GM21528 (cell line): ENCODE data around the gene ARHGAP9.

ENCODE experiments used
- ATAC-seq: cut with Tn5 transposase; IDR thresholded peaks from one replicate; pipeline ENCODE4 v1.9.1; 2021; ENCODE audit warnings: mild to moderate bottlenecking, moderate library complexity; ENCODE audit not compliant: unreplicated experiment, low FRiP score

ARHGAP9 gene

DNA sequence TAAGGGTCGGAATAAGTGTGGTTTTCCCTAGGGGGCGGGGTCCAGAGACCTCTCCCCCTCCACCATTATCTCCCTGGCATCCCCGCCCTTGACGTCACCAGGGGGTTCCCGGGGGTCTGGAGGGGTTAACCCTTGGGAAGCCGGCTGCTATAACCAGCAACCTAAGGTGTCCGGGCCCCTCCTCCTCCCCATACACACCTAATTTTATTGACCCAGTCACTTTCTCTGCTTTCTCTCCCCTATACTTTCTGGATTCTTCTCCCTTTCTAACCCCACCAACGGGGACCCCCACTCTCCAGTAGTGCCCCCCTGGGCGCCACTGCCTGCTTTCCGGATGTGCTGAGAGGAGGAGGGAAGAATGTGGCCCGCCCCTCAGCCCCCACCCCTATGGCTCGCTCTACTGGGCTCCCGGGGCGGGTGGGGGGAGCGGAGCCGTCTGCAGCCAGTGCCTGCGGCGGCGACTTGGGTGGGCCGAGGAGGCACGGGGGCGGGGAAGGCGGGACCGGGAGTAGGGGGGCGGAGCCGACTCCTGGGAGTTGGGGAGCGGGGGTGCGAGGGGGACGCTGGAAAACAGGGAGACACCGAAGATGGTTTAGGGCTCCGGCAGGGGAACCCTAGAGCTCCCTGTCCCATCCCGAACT lies 18.3 kb downstream of the ARHGAP9 start:
- ATAC-seq = no peak

DNA sequence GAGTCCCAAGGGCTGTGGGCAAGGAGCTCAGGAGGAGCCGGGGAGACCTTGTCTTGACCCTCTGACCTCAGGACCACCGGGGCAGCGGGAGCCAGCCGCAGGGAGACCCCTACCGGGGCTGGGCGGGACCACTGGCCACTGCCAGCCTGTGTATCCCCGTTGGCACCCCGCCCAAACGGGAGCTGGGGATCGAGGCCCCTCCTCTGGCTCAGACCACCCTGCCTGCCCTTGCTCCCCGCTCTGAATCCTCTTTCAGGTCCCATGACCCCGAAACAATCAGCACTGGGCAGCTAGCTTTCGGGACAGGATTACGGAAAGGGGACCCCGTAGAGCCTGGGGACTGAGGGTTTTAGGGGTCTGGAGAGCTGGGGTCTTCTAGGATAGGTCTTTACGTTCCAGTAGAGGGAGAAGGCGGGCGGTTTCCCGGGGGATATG lies 18.8 kb downstream of the ARHGAP9 start:
- ATAC-seq = no peak

- ATAC-seq = no peak
These were observed 19.2 kb downstream of the ARHGAP9 start for GRCh38 chr12:57460468-57460784.

DNA sequence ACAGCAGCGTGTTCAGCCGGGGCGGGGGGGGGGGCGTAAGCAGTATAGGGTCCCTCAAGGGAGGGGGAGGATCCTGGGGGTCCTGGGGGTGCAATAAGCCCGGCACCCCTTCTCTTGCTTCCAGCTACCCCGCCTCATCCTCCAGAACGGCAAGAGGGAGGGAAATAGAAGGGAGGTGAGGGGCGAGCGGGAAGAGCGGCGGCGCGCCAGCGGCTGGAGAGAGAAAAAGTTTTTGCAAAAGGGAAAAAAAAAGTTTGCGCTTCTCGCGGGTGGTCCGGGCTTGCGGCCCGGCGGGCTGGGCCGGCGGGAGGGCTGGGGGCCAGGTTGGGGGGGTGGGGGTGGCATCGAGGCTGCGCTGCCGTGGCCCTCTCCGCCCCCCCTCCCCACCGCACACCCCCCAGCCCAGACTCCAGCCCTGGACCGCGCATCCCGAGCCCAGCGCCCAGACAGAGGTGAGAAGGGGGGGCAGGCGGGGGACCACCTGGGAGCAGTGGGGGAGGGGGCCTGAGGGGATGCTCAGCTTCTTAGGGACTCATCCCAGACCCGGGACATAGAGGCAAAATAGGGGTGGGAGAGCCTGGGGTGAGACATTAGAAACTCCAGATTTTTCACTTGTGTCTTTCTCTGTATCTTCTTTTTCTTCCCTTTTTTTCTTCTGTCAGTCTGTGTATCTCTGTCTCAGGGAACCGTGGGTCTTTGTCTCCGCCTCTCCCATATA lies 19.8 kb downstream of the ARHGAP9 start, which contains the start of gene GLI1:
GLI1 (plus strand) TSS at position 36 of the 718 bp plus-strand sequence. CDS start 3,907 bp downstream, outside the sequence.
- ATAC-seq = no peak

DNA sequence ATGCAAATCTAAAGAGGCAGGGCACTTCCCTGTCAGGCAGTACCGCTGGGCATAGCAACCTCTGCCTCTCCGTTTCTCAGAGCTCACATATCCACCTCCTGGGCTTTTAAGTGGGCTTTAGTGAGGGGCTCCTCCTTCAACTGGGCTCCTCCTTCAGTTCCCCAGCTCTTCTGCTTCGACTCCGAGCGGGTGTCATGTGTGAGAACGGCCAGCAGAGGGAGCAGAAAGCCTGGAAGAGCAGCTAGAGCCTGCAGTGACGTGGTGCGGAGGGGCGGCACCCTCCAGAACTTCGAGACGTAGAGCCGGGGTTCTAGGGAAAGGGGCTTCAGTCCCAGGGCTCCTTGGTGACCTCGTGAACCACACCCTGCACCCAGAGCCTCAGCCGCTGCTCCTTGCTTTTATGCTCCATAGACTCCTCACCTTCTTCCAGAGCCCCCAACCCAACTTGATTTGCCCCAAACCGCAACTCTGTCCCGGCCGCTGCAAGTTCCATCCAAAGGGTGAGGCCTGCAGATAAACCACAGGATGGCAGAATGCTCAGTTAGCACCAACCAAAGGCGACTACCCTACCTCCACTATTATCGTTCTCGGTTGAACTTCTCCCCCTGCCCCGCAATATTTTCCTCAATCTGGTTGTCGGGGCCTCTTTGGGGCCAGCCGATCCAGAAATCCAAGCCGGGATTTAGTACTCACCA lies 20.5 kb downstream of the ARHGAP9 start:
- ATAC-seq = peak; percentile 67

GRCh38 chr12:57458665-57459054 lies 21.0 kb downstream of the ARHGAP9 start:
- ATAC-seq = no peak

GRCh38 chr12:57456737-57457490 lies 22.8 kb downstream of the ARHGAP9 start:
- ATAC-seq = no peak

DNA sequence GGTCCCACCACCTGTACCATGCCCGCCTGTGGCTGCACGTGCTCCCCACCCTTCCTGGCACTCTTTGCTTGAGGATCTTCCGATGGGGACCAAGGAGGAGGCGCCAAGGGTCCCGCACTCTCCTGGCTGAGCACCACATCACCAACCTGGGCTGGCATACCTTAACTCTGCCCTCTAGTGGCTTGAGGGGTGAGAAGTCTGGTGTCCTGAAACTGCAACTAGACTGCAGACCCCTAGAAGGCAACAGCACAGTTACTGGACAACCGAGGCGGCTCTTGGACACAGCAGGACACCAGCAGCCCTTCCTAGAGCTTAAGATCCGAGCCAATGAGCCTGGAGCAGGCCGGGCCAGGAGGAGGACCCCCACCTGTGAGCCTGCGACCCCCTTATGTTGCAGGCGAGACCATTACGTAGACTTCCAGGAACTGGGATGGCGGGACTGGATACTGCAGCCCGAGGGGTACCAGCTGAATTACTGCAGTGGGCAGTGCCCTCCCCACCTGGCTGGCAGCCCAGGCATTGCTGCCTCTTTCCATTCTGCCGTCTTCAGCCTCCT lies 23.4 kb downstream of the ARHGAP9 start:
- ATAC-seq = no peak

GRCh38 chr12:57455374-57456144 lies 24.1 kb downstream of the ARHGAP9 start:
- ATAC-seq = no peak

GRCh38 chr12:57454566-57455373 lies 24.9 kb downstream of the ARHGAP9 start, which contains the start of gene INHBE:
INHBE (plus strand) TSS chr12:57455307; CDS start chr12:57455537, 230 bp downstream.
- ATAC-seq = no peak

- no peak for ATAC-seq
These were observed 25.5 kb downstream of the ARHGAP9 start for GRCh38 chr12:57454213-57454565.

- ATAC-seq = no peak
These were observed 26.6 kb downstream of the ARHGAP9 start for GRCh38 chr12:57452937-57453509.

GRCh38 chr12:57452181-57452936 lies 27.3 kb downstream of the ARHGAP9 start:
- ATAC-seq = no peak

DNA sequence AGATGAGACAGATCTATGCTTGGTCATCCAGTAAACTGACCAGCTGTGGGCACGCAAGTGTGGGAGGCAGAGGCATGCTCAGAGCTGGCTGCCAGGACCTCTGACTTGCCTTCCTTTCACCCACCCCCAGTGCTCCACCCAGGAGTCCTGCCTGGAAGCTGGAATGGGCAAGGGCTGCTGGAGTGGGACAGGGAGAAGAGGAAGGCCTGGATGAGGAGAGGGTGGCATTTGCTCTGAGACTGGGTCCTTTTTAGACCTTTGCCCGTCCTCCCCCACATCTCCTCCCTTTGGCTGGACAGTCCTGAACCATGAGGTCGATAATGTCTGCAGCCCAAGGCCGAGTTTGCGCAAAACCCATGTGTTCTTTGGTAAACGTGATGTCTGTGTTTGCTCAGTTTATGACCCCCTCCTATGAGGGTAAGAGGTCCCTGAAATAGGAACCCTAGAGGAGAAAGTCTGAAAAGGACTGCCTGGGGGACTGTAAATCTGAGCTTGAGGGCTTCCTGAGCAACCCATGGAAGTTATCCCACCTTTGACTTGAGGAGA lies 28.4 kb downstream of the ARHGAP9 start:
- no peak for ATAC-seq

- no peak for ATAC-seq
These were observed 29.6 kb downstream of the ARHGAP9 start for GRCh38 chr12:57450057-57450456.

DNA sequence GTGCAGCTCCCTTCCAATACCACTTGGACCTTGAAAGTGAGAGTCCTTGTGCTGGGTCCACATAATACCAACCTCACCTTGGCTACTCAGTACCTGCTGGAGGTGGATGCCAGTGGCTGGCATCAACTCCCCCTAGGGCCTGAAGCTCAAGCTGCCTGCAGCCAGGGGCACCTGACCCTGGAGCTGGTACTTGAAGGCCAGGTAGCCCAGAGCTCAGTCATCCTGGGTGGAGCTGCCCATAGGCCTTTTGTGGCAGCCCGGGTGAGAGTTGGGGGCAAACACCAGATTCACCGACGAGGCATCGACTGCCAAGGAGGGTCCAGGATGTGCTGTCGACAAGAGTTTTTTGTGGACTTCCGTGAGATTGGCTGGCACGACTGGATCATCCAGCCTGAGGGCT lies 30.3 kb downstream of the ARHGAP9 start:
- no peak for ATAC-seq

DNA sequence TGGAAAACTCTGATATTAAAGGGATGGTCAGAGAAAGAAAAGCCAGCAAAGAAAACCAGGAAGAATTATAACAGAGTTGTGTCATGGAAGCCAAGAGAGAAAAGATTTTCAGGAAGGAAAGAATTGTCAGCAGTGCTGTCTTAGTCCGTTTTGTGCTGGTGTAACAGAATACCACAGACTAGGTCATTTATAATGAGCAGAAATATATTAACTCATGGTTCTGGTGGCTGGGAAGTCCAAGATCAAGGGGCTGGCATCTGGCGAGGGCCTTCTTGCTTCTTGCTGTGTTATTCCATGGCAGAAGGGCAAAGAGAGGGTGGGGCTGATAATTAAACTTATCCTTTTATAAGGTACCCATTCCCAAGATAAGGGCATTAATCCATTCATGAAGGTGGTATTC lies 31.0 kb downstream of the ARHGAP9 start:
- no peak for ATAC-seq
